Measurements from ENCODE around the gene ZBTB48.

DNA sequence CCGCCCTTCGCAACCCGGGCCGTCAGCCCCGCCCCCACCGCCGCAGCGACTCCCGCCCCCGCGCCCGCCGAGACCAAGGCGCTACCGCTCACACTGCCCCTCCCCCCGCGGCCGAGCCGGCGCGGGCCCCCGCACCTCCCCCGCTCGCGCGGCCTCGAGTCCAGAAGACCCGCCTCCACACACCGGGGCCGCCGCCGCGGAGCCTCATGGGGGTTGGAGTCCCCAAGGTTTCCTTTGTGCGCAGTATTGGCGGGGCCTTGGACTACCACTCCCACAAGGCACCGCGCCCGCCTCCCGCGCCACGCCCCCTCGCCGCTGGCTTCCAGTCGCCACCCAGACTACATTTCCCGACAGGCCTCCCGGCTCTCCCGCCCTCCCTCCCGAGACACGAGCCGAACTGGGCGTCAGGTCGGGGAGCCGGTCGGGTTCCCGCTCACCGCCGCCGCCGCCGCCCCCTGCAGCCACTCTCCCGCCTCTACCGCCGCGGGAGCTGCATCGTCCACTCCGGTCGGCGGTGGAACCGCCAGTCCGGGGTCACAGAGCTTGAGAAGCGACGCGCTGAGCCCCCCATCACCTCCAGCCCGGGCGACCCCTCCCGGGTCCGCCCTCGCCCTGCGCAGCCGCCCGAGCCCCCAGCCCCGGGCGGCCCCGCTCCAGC lies 33.7 kb downstream of the ZBTB48 start, which contains the start of gene PHF13:
- TF ChIP-seq TAF1 (IDR thresholded peaks at IDR 0.05; ENCODE audit: borderline replicate concordance, low read depth, low read length) (0 out of 2 replicates have a peak, but pooled peaks have one; percentile 16), POLR2A (IDR thresholded peaks at IDR 0.05; ENCODE audit: low read depth, low read length) (peak; percentile 46; the same call in 1 of the 2 replicates)
